Measurements from ENCODE around the gene PMPCB. TPM values are rescaled to one million over a fixed set of nuclear protein-coding genes. Genes with fewer than 3 reads are reported as not detected.

Gene PMPCB
- total and polyA plus RNA-seq, 10 of the 15 experiments (the other 5 are each of a cell fraction or from before 2014, with no cell fraction given), result 70.3 to 163 (median 102) TPM

DNA sequence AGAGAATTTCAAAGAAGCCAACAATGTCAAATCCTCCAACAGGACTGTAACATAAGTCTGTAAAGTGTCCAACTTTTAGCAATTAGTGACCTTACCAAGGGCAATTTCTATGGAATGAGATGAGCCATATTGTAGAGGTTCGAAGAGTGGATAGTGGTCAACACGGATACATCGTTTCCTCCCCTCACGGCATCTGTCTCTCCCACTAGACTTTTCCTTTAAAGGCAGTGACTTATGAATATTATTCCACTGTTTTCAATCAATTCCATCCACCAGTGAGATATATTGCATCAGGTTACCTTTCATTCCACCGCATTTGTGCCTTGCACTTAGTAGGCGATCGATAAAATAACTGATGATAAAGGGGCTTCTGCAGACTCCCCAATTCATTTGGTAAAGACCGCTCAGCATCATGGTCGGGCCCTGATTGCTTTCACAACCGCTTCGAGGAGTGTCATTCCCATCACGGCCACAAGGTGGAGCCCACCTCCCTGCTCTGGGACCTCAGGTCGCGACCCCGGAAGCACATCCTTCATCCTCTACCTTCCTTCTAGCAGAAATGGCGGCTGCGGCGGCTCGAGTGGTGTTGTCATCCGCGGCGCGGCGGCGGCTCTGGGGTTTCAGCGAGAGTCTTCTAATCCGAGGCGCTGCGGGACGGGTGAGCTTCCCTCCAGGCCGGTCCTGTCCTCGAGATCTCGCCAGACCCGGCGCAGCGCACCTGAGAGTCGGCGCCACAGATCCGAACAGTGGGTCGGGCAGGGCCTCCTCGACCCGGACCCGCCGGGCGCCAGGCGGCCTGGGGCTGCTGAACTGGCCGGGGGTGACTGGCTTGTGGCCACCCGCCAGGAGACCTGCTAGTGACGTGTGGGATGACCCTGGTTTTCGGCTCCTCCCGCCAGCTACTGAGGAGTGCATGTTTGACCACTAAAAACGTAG lies at the start of gene PMPCB (continued):
- TF ChIP-seq, protein P1, sequence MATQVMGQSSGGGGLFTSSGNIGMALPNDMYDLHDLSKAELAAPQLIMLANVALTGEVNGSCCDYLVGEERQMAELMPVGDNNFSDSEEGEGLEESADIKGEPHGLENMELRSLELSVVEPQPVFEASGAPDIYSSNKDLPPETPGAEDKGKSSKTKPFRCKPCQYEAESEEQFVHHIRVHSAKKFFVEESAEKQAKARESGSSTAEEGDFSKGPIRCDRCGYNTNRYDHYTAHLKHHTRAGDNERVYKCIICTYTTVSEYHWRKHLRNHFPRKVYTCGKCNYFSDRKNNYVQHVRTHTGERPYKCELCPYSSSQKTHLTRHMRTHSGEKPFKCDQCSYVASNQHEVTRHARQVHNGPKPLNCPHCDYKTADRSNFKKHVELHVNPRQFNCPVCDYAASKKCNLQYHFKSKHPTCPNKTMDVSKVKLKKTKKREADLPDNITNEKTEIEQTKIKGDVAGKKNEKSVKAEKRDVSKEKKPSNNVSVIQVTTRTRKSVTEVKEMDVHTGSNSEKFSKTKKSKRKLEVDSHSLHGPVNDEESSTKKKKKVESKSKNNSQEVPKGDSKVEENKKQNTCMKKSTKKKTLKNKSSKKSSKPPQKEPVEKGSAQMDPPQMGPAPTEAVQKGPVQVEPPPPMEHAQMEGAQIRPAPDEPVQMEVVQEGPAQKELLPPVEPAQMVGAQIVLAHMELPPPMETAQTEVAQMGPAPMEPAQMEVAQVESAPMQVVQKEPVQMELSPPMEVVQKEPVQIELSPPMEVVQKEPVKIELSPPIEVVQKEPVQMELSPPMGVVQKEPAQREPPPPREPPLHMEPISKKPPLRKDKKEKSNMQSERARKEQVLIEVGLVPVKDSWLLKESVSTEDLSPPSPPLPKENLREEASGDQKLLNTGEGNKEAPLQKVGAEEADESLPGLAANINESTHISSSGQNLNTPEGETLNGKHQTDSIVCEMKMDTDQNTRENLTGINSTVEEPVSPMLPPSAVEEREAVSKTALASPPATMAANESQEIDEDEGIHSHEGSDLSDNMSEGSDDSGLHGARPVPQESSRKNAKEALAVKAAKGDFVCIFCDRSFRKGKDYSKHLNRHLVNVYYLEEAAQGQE (IDR thresholded peaks at IDR 0.05; ENCODE audit: low read depth, low read length), result no peak
- TF ChIP-seq, protein P2, sequence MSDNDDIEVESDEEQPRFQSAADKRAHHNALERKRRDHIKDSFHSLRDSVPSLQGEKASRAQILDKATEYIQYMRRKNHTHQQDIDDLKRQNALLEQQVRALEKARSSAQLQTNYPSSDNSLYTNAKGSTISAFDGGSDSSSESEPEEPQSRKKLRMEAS (IDR thresholded peaks at IDR 0.05; ENCODE audit: low read depth, low read length), result peak; percentile 82
- no peak for TF ChIP-seq USF1 (IDR thresholded peaks at IDR 0.05; ENCODE audit: borderline replicate concordance, extremely low read length, insufficient read depth, low read depth, low read length)
- TF ChIP-seq NFXL1 (IDR thresholded peaks at IDR 0.05; ENCODE audit: borderline replicate concordance), result no peak
- no peak for TF ChIP-seq E2F8 (IDR thresholded peaks at IDR 0.05; ENCODE audit: low read depth, partially characterized antibody)
- TF ChIP-seq POLR2AphosphoS5 (IDR thresholded peaks at IDR 0.05; ENCODE audit: low read length), result peak; percentile 85
- peak; percentile 40; the same call in 1 of the 2 replicates for TF ChIP-seq SMAD5 (IDR thresholded peaks at IDR 0.05; ENCODE audit: low read depth)
- peak; percentile 60; the same call in 1 of the 2 replicates for TF ChIP-seq SIN3A (IDR thresholded peaks at IDR 0.05; ENCODE audit: low read depth, low read length)
- 0 out of 2 replicates have a peak, but pooled peaks have one; percentile 47 for TF ChIP-seq RCOR1 (conservative IDR thresholded peaks at IDR 0.05; ENCODE audit: low read depth, low read length)
- no peak for TF ChIP-seq TARDBP (IDR thresholded peaks at IDR 0.05; ENCODE audit: borderline replicate concordance)
- no peak for TF ChIP-seq PRDM15 (CRISPR knock-in tag; IDR thresholded peaks at IDR 0.05)
- no peak for TF ChIP-seq CBX3 (IDR thresholded peaks at IDR 0.05; ENCODE audit: borderline replicate concordance, low read depth)
- no peak for TF ChIP-seq JUNB (IDR thresholded peaks at IDR 0.05)
- no peak for TF ChIP-seq SRF (IDR thresholded peaks at IDR 0.05; ENCODE audit: low read depth in 2 of 2, low read length in 2 of 2)
- no peak for TF ChIP-seq NRF1 (conservative IDR thresholded peaks at IDR 0.05; ENCODE audit: low read depth, low read length)
- TF ChIP-seq IKZF1 (conservative IDR thresholded peaks at IDR 0.05), result peak; percentile 64
- no peak for TF ChIP-seq IRF4 (IDR thresholded peaks at IDR 0.05; ENCODE audit: low read depth, low read length)
- no peak for TF ChIP-seq NFIC (IDR thresholded peaks at IDR 0.05; ENCODE audit: low read depth, low read length)

Data from GM12878 (cell line).